Keratinocyte (primary cell): ENCODE results near the gene CTNND2. TPM values are rescaled to one million over a fixed set of nuclear protein-coding genes. Genes with fewer than 3 reads are reported as not detected.

Experiments used
- DNase-seq: peaks from one replicate; pipeline ENCODE4 v3.0.0-alpha.2; 2011; ENCODE audit warnings: low read depth, missing footprints, low spot score
- FAIRE-seq: peaks from 2 replicates; lab custom pipeline; 2011; peaks lifted over from hg19 to GRCh38; lab: Jason Lieb, UNC
- H2AFZ ChIP-seq: 2 replicates; pipeline ENCODE4 v1.6.0; 2012; ENCODE audit warnings: low read length, control low read depth, inconsistent platforms; ENCODE audit not compliant: control insufficient read depth
- H3K27ac ChIP-seq: 2 replicates; pipeline ENCODE4 v1.5.1; 2011; ENCODE audit warnings: low read length; ENCODE audit not compliant: control insufficient read depth, insufficient read depth
- H3K27me3 ChIP-seq: 3 replicates; pipeline ENCODE4 v1.6.0; 2011; ENCODE audit warnings: low read length; ENCODE audit not compliant: control insufficient read depth, insufficient read depth; ENCODE audit errors: extremely low read depth
- H3K36me3 ChIP-seq, 2 experiments: 2 replicates in 1 of 2; 3 replicates in 1 of 2; pipeline ENCODE4 v1.5.1; 2011; ENCODE audit warnings: low read length in 2 of 2, mild to moderate bottlenecking in 1 of 2; ENCODE audit not compliant: control insufficient read depth in 2 of 2, insufficient read depth in 2 of 2; ENCODE audit errors: extremely low read depth in 1 of 2
- H3K4me1 ChIP-seq: 3 replicates; pipeline ENCODE4 v1.5.1; 2011; ENCODE audit warnings: low read length; ENCODE audit not compliant: control insufficient read depth, insufficient read depth; ENCODE audit errors: extremely low read depth
- H3K4me2 ChIP-seq: 3 replicates; pipeline ENCODE4 v1.6.0; 2011; ENCODE audit warnings: low read depth, low read length; ENCODE audit not compliant: control insufficient read depth, insufficient read depth; ENCODE audit errors: extremely low read depth
- H3K4me3 ChIP-seq, 3 experiments: fragments of 200-600 bp in 1 of 3; sonication (generic) in 1 of 3; 2 replicates in 2 of 3; 3 replicates in 1 of 3; pipeline ENCODE4 v1.5.1; 2011 to 2016; ENCODE audit warnings: low read length in 3 of 3, mild to moderate bottlenecking in 3 of 3, control low read depth in 2 of 3, inconsistent platforms in 1 of 3, low read depth in 1 of 3, mixed read lengths in 1 of 3, mixed run types in 1 of 3, moderate library complexity in 1 of 3; ENCODE audit not compliant: control insufficient read depth in 2 of 3, insufficient read depth in 2 of 3; ENCODE audit errors: extremely low read depth in 1 of 3
- H3K79me2 ChIP-seq: 2 replicates; pipeline ENCODE4 v1.6.0; 2012; ENCODE audit warnings: low read length; ENCODE audit not compliant: control insufficient read depth, insufficient read depth
- H3K9ac ChIP-seq: 3 replicates; pipeline ENCODE4 v1.6.0; 2011; ENCODE audit warnings: low read length; ENCODE audit not compliant: control insufficient read depth, insufficient read depth; ENCODE audit errors: extremely low read depth
- H3K9me1 ChIP-seq: 3 replicates; pipeline ENCODE4 v1.6.0; 2011; ENCODE audit warnings: low read length; ENCODE audit not compliant: control insufficient read depth, insufficient read depth; ENCODE audit errors: extremely low read depth
- H3K9me3 ChIP-seq: 2 replicates; pipeline ENCODE4 v1.5.1; 2012; ENCODE audit warnings: low read depth, low read length; ENCODE audit not compliant: control insufficient read depth
- H4K20me1 ChIP-seq: 3 replicates; pipeline ENCODE4 v1.6.0; 2011; ENCODE audit warnings: low read length; ENCODE audit not compliant: control insufficient read depth, insufficient read depth; ENCODE audit errors: extremely low read depth
- CTCF ChIP-seq, 3 experiments: IDR thresholded peaks in 1 of 3; conservative IDR thresholded peaks in 1 of 3; optimal IDR thresholded peaks in 1 of 3; 2 replicates in 2 of 3; 3 replicates in 1 of 3; pipeline versions ENCODE3 to v1.5.1; 2011; ENCODE audit warnings: low read length in 3 of 3, mild to moderate bottlenecking in 3 of 3, moderate library complexity in 2 of 3, control low read depth in 1 of 3, inconsistent platforms in 1 of 3; ENCODE audit not compliant: insufficient read depth in 2 of 3; ENCODE audit errors: extremely low read depth in 1 of 3
- EZH2 ChIP-seq: IDR thresholded peaks from one replicate; pipeline ENCODE4 v1.6.1; 2012; ENCODE audit warnings: inconsistent platforms, mild to moderate bottlenecking, low read length, moderate library complexity
- dilution Hi-C: fragments of 300-500 bp; cut with MboI; formaldehyde crosslinking; loops from one replicate; pipeline ENCODE4 v1.7.0; 2020; ENCODE audit warnings: low sequenced_read_pairs; ENCODE audit not compliant: extremely low pct_ligation_motif_present
- polyA plus RNA-seq, 5 experiments: library from polyadenylated mRNA; depleted of rRNA in 3 of 5; stranded (reverse) in 3 of 5; stranded (forward) in 1 of 5; unstranded in 1 of 5; fragments of >200 nt; gene quantifications; 1 replicate in 1 of 5; 2 replicates in 3 of 5; 3 replicates in 1 of 5; pipeline versions ENCODE4 v1.2.1 to v1.2.3, GENCODE V29; 2011 to 2012; ENCODE audit warnings: missing spikeins in 2 of 5, low read depth in 1 of 5, low replicate concordance in 1 of 5
- small RNA-seq, 3 experiments: library from RNA; depleted of rRNA; stranded (forward); fragments of <200 nt; gene quantifications; one replicate each; pipeline ENCODE3, GENCODE V24; 2012; ENCODE audit warnings: low read depth in 3 of 3, low replicate concordance in 1 of 3; ENCODE audit not compliant: insufficient read length in 3 of 3

Gene CTNND2
- polyA plus RNA-seq, 1 donor (not counting 4 experiments of a cell fraction or from before 2014, with no cell fraction given), result not detected

GRCh38 chr5:10923310-10923709 lies 980.9 kb downstream of the CTNND2 start:
- H4K20me1 ChIP-seq, result no peaks in the 10 kb centered on the region
- no peak overlapping the region for H3K4me3 ChIP-seq
- H3K9ac ChIP-seq, result no peak overlapping the region
- dilution Hi-C loops, result no loop called here
- no peaks in the 10 kb centered on the region for H3K9me3 ChIP-seq
- H3K27me3 ChIP-seq, result no peaks in the 10 kb centered on the region
- H3K27ac ChIP-seq, result no peak overlapping the region
- H3K36me3 ChIP-seq, result no peaks in the 10 kb centered on the region
- DNase-seq (no peak), FAIRE-seq (no peak)
- TF ChIP-seq CTCF (optimal IDR thresholded peaks at IDR 0.05 in 1 of 3, IDR thresholded peaks at IDR 0.05 in 1 of 3, conservative IDR thresholded peaks at IDR 0.05 in 1 of 3; ENCODE audit: extremely low read depth in 1 of 3, insufficient read depth in 2 of 3, low read length in 3 of 3), result no peak
- no peak for TF ChIP-seq EZH2
- no peak overlapping the region for H2AFZ ChIP-seq
- H3K79me2 ChIP-seq, result no peaks in the 10 kb centered on the region
- H3K9me1 ChIP-seq, result no peaks in the 10 kb centered on the region
- H3K4me2 ChIP-seq, result no peak overlapping the region
- no peaks in the 10 kb centered on the region for H3K4me1 ChIP-seq

Small RNA genes within 50 kb of the gene (small RNA-seq; reads per million reads assigned to genes)
- gene RNU6-429P, result 0 to 0.07 (median 0) reads per million in 3 experiments
